ENCODE measurements around the gene USE1.

Gene USE1

GRCh38 chr19:17266589-17266974 lies 51.4 kb downstream of the USE1 start:
- Histone ChIP-seq H3K4me1 (ENCODE audit: control insufficient read depth, insufficient read depth, low read length) (peaks cover 5% of the 10 kb centered on the region), H3K27me3 (replicated peaks; ENCODE audit: control insufficient read depth, insufficient read depth, low read length) (no peaks in the 10 kb centered on the region), H3K9me3 (ENCODE audit: control insufficient read depth, low read length) (no peaks in the 10 kb centered on the region), H3K36me3 (ENCODE audit: control insufficient read depth, insufficient read depth, low read length, severe bottlenecking) (peaks cover 12% of the 10 kb centered on the region), H3K4me3 (ENCODE audit: low read length) (no peak overlapping the region), H3K9ac (ENCODE audit: low read length) (no peak overlapping the region)
- no peak for DNase-seq (ENCODE audit: low read depth)

GRCh38 chr19:17266975-17267788 lies 52.0 kb downstream of the USE1 start, which contains the start of gene BABAM1:
Gene BABAM1, plus strand, starts transcription at chr19:17267443. Its CDS starts 1,364 bp downstream, at chr19:17268807.
- Histone ChIP-seq H3K9me3 (ENCODE audit: control insufficient read depth, low read length) (no peaks in the 10 kb centered on the region), H3K4me3 (ENCODE audit: low read length) (peak within 1 kb of the TSS; percentile 100), H3K4me1 (ENCODE audit: control insufficient read depth, insufficient read depth, low read length) (peaks cover 5% of the 10 kb centered on the region), H3K36me3 (ENCODE audit: control insufficient read depth, insufficient read depth, low read length, severe bottlenecking) (peaks cover 14% of the 10 kb centered on the region), H3K27me3 (replicated peaks; ENCODE audit: control insufficient read depth, insufficient read depth, low read length) (no peaks in the 10 kb centered on the region), H3K9ac (ENCODE audit: low read length) (peak within 1 kb of the TSS; percentile 97)
- peak; percentile 99 for DNase-seq (ENCODE audit: low read depth)

GRCh38 chr19:17268754-17269153 lies 53.6 kb downstream of the USE1 start:
- Histone ChIP-seq H3K36me3 (ENCODE audit: control insufficient read depth, insufficient read depth, low read length, severe bottlenecking) (peaks cover 21% of the 10 kb centered on the region), H3K9ac (ENCODE audit: low read length) (peak overlapping the region; percentile 97), H3K4me1 (ENCODE audit: control insufficient read depth, insufficient read depth, low read length) (peaks cover 5% of the 10 kb centered on the region), H3K27me3 (replicated peaks; ENCODE audit: control insufficient read depth, insufficient read depth, low read length) (no peaks in the 10 kb centered on the region), H3K4me3 (ENCODE audit: low read length) (no peak overlapping the region), H3K9me3 (ENCODE audit: control insufficient read depth, low read length) (no peaks in the 10 kb centered on the region)
- no peak for DNase-seq (ENCODE audit: low read depth)
